ENCODE measurements around the gene NUAK2.

- no peak for TF ChIP-seq ZNF677 (tag by site-specific recombination; IDR thresholded peaks at IDR 0.05)
- TF ChIP-seq ZNF157 (tag by site-specific recombination; IDR thresholded peaks at IDR 0.05), result no peak
- TF ChIP-seq, protein P1, sequence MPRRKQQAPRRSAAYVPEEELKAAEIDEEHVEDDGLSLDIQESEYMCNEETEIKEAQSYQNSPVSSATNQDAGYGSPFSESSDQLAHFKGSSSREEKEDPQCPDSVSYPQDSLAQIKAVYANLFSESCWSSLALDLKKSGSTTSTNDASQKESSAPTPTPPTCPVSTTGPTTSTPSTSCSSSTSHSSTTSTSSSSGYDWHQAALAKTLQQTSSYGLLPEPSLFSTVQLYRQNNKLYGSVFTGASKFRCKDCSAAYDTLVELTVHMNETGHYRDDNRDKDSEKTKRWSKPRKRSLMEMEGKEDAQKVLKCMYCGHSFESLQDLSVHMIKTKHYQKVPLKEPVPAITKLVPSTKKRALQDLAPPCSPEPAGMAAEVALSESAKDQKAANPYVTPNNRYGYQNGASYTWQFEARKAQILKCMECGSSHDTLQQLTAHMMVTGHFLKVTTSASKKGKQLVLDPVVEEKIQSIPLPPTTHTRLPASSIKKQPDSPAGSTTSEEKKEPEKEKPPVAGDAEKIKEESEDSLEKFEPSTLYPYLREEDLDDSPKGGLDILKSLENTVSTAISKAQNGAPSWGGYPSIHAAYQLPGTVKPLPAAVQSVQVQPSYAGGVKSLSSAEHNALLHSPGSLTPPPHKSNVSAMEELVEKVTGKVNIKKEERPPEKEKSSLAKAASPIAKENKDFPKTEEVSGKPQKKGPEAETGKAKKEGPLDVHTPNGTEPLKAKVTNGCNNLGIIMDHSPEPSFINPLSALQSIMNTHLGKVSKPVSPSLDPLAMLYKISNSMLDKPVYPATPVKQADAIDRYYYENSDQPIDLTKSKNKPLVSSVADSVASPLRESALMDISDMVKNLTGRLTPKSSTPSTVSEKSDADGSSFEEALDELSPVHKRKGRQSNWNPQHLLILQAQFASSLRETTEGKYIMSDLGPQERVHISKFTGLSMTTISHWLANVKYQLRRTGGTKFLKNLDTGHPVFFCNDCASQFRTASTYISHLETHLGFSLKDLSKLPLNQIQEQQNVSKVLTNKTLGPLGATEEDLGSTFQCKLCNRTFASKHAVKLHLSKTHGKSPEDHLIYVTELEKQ (tag by site-specific recombination; IDR thresholded peaks at IDR 0.05; ENCODE audit: borderline replicate concordance), result no peak
- TF ChIP-seq ZNF155 (tag by site-specific recombination; IDR thresholded peaks at IDR 0.05), result no peak
- TF ChIP-seq SALL2 (tag by site-specific recombination; IDR thresholded peaks at IDR 0.05; ENCODE audit: borderline replicate concordance), result no peak
- TF ChIP-seq PRDM4 (tag by site-specific recombination; IDR thresholded peaks at IDR 0.05), result no peak
- no peak for TF ChIP-seq ZNF76 (tag by site-specific recombination; IDR thresholded peaks at IDR 0.05; ENCODE audit: borderline replicate concordance, low read depth)
- TF ChIP-seq ZIC2 (tag by site-specific recombination; IDR thresholded peaks at IDR 0.05), result no peak
- TF ChIP-seq, protein P2, sequence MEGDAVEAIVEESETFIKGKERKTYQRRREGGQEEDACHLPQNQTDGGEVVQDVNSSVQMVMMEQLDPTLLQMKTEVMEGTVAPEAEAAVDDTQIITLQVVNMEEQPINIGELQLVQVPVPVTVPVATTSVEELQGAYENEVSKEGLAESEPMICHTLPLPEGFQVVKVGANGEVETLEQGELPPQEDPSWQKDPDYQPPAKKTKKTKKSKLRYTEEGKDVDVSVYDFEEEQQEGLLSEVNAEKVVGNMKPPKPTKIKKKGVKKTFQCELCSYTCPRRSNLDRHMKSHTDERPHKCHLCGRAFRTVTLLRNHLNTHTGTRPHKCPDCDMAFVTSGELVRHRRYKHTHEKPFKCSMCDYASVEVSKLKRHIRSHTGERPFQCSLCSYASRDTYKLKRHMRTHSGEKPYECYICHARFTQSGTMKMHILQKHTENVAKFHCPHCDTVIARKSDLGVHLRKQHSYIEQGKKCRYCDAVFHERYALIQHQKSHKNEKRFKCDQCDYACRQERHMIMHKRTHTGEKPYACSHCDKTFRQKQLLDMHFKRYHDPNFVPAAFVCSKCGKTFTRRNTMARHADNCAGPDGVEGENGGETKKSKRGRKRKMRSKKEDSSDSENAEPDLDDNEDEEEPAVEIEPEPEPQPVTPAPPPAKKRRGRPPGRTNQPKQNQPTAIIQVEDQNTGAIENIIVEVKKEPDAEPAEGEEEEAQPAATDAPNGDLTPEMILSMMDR (tag by site-specific recombination; IDR thresholded peaks at IDR 0.05), result no peak
- no peak for TF ChIP-seq REPIN1 (tag by site-specific recombination; IDR thresholded peaks at IDR 0.05; ENCODE audit: low read depth)
These were observed 31.6 kb upstream of the NUAK2 start for GRCh38 chr1:205353191-205353590.
